NCI-H1105 treated with DMSO at 0.1 percent for 48 hours (cell line): ENCODE results near the gene SLIT1.
A peak's percentile ranks its signal among the peaks of the same experiment; 100 is the strongest.
"Not testable (repeated sequence)": the region's sequence is repeated elsewhere in the genome, so short reads cannot be mapped to it uniquely, and the experiment has no call there.

Experiments
- DNase-seq: peaks from one replicate; lab custom pipeline; 2025; lab: John Stamatoyannopoulos, UW

Gene SLIT1

DNA sequence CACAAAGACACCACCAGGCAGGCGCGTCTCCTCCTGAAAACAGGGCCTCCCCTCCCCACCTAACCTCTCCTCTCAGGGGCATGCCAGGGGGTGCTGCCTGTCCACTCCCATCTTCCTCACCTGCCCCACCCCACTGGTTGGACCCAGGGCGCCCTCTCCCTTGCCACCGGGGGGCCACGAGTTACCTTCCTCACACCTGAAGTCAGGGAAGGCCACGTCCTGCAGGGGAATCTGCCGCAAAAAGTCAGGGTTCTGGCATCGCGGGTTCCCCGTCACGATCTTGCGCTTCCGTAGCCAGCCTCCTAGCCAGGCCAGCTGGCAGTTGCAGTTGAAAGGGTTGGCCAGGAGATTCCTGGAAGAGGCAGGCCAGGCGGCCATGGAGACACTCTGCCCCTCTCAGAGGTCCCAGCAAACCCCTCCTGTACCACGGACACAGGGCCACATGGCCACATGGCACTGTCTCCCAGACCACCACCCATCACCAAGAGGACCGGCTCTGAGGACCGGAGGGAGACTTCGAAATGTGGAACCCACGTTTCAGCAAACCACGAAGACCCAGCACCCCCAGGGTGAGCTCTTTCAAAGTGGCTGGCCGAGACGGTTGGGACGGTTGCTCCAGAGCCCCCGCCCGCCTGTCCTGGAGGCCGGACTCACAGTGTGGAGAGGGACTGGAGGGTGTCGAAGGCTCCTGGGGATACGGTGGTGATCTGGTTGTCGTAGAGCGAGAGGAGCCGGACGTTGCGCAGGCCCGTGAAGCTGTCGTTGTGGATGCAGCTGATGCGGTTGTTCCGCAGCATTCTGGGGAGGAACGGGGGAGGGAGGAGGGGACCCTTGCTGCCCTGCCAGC, 142.8 kb downstream of the SLIT1 start:
- DNase-seq = no peak

DNA sequence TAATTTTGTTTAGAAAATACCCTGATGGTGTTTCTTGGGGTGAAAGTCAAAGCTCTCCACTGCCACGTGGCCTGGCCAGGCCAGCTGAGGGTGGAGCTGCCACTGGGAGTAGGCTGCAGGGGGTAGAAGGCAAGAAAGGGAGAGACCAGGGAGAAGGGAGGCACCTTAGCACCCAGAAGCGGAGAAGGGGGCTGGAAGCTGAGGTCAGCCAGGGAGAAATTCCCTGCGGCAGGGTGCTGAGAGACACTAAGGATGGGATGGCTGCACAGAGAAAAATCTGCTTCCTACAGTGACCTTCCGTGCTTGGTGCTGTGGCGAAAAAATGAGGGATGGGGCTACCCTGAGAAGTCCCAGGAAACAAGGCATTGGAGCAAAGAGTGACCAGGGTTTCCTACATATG, 143.7 kb downstream of the SLIT1 start:
- no peak for DNase-seq

DNA sequence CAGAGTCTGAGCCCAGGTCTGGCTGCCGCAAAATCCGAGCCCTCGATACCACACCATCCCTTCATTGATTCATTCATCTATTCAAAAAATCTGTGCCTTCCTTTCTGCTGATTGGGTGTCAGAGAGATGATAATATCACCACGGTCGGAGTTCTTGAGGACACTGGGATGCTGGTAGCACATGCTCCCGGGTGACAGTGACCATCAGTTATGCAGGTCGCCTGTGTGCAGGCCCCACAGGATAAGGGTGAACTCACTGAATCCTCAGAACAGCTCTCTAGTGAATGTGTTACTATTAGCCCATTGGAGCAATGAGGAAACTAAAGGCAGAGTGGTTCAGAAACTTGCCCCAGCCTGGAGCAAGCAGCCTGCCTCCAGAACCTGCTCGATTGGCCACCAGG, 145.1 kb downstream of the SLIT1 start:
- no peak for DNase-seq

DNA sequence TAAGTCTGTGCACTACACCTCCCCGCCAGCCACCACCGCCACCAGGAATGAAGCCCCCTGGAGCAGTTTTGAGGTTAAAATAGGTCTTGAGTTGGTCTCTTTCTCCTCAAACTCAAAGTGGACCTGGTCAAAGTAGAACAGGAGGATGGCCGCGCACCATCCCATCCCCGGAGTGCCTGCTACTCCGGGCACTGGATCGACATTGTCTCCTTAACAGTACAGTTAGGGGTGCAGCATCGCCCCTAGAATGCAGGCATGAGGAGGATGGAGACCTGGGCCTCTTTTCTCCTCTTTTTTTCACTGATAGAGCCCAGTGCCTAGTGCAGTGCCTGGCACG, 145.5 kb downstream of the SLIT1 start:
- no peak for DNase-seq

DNA sequence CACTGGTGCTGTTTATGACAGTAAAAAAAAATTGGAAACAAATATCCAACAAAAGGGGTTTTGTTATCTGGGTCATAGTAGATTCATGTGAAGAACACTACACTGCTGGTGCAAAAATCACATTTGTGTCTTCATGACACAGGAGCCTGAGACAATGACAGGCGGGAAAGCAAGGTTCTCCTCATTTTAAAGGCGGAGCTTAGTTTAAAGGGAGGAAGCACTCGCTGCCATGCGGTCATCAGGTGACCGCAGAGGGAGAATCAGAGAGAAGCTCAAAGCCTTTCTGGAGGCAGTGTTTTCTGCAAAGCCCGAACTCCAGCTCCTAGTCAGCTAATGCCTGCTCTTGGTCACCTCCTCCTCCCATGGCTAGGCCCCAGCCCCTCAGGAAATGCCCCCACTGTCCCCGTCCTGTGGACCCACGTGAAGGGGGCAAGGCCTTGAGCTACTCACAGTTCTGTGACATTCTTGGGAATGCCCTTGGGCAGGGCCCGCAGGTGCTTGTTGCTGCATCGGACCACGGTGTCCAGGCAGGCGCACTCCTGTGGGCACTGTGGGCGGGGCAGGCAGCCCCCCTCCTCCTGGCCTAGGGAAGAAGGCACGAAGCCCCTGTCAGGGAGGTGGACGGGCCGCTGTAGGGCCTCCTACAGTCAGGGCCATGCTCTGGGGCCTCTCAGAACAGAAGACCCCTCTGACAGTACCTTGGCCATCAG, 146.1 kb downstream of the SLIT1 start:
- DNase-seq = no peak

DNA sequence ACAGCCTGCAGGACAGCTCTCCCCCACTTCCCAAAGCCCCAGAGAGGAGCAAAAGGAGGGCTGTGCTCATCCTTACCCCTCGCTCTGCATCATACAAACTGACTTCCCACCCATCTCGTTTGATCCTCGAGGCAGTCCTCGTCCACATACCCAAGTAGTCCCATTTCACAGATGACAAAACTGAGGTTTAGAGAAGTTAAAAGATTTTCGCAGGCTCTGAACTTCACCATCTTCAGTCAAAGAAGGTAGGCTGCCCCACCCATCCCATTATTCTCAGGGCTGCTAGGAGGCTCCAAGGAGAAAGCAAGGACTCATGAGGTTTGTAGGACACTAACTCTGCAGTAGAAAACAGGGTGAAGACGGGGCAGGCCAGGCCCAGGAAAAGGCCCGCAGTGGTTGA, 147.1 kb downstream of the SLIT1 start:
- DNase-seq = no peak

DNA sequence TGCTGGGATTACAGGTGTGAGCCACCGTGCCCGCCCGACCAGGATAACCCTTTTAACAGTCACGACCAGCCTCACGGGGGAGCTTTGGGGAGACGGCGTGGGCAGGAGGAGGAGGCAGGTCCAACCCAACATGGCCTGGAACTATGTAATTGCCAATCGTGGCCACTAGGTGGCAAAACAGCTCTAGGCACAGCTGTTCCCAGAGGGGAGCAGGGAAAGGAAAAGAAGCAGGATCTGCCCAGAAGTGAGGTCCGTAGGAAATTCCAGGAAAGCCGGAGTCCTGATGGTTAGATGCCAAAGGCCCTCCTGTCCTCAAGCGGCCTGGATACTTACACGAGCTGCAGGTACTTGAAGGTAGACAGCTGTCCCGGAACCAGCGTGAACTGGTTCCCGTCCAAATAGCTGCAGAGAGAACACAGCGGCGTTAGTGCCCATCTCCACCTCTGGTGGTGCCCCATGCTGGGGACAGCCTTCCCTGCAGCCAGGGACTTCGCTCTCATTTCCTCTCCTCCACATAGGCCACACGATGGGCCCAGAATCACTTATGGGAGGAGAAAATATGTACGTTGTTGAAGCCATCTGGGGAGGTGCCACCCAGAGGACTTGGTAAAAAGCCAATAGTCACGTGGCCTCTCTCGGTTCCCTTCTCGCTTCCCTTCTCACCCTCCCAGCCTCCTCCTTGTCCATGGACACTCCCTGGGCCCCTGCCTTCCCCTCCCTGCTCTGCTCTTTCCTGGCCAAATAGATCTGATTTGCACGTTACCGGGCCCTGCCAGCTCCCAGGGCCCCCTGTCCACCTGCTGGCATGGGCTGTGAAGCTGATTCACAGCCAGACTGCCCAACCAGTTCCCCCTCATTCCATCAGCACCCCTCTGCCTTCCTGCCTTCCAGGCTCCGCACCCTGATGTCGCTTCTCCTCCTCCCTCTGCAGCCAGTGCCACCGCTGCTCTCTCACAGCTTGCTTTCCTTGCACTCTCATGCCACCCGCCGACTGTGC, 148.1 kb downstream of the SLIT1 start:
- DNase-seq = peak; percentile 61

DNA sequence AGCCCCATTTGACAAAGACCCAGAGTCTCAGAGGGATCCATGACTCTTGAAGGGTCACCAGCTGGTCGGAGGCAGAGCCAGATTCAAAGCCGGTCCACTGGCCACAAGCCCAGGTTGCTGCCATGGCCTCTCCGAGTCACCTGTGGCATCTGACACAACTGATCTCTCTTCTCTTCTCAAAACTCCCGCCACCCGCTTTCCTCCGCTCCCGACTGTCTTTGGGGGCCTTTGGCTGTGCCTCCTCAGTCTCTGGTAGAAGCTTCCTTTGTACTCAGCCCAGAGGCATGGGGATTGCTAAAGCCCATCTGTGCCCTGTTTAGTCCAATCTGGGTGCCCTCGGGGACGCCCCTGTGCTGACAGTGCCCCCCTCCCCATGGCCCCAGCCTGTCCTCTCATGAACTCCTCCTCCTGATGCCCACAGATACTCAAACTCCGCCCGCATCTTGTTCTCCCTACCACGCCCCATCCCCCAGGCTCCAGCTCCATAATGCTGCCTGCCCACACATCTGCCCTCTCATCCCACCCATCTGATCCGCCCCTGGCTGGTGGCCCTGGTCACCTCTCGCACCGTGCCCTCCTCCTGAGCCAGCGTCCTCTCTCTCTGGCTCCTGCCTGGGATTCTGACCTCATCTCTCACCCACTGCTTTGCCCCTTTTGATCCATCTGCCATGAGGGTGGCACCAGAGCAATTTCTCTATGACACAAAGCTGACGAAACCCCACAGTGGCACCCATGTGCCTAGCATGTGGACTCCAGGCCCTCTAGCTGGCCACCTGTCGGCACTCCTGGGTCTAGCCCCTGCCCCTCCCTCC, 150.6 kb downstream of the SLIT1 start:
- DNase-seq = no peak

DNA sequence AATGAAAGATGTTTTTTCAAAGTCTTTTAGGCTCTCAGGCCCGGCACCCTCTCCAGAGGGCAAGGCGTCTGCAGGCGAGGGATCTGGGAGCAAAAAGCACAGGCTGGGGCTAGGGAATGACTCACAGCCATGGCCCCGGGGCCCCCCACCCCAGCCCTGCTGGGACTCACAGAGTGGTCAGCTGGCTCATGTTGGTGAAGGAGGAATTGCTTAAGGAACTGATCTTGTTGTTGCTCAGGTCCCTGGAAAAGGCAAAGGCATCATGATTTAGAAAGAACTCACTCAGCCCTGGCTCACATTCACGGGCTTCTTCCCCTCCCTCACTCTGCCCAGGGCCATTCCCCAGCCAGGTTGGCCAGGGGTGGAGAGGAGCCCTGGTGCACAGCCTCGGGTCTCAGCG, 151.5 kb downstream of the SLIT1 start:
- DNase-seq = no peak

DNA sequence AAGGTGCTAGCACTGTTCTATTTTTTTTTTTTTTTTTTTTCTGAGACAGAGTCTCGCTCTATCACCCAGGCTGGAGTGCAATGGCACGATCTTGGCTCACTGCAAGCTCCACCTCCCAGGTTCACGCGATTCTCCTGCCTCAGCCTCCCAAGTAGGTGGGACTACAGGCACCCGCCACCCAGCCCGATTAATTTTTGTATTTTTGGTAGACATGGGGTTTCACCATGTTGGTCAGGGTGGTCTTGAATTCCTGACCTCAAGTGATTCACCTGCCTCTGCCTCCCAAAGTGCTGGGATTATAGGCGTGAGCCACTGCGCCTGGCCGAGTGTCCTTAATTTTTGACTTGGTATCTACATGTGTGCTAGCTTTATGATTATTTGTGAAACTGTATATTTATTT, 151.9 kb downstream of the SLIT1 start:
- DNase-seq = not testable (repeated sequence)

DNA sequence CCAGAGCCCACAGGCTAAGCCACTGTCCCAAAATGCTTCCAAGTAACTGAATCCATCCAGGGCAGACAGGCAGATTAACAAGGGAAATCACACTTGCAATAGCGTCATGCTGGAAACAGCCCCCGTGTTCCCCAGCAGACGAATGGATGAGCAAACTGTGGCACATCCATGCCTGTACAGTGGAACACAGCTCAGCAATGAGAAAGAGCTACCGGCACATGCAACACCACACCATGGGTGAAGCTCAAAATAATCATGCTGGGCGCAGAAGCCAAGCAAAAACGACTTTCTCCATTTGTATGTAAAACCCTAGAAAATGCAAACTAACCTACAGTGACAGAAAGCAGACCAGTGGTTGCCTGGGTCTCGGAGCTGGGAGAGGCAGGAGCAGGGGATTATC, 153.1 kb downstream of the SLIT1 start:
- DNase-seq = no peak

DNA sequence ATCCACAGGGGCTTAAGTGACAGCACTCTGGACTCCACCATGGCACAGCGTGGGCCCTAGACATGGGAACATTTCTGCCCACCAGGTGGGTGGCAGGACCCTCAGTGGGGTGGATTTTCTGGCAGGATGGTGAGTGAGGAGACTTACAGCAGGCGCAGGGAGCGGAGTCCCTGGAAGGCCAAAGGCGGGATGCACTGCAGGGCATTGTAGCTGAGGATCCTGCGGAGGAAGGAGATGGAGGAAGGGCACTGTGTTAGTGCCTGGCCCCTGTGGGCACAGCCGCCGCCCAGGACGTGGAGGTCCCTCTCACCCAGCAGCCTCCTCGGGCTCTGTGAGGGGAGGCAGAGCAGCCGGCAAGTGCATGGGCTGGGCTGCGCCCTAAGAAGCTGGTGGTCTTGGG, 154.3 kb downstream of the SLIT1 start:
- DNase-seq = no peak

DNA sequence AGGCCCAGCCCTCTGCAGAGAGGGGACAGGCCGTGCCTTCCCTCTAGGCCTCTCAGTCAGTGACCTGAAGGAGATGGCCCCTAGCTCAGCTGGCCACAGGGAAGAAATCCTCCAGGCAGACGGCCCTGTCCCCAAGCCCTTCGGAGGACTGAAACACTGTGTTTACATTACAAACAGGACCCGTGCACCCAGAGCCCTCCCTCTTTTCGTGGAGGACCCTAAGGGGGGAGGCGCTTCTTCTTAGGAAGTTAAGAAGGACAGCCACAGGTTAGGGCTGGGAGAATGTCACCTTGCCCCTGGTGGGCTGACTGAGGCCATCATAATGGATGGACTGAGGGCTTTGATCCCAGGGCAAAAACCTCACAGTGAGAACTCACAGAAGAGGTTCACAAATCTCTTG, 154.9 kb downstream of the SLIT1 start:
- no peak for DNase-seq

DNA sequence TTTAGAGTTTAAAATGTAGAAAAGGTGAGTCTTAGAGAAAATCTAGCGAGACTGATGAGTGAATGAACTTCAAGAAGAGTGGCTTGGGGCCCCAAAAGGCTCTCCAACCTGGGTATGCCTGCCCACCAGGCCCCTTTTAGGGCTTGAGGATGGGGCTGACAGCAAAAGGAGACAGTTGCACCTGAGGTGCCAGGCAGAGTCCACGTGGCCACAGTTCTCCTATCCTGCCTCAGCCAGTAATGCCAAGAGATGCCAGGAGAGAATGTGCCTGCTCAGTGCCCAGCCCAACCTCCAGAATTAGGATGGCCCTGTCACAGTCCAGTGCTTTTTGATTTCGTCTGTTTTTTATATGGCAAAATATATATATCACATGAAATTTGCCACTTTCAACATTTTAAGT, 156.5 kb downstream of the SLIT1 start:
- DNase-seq = no peak

DNA sequence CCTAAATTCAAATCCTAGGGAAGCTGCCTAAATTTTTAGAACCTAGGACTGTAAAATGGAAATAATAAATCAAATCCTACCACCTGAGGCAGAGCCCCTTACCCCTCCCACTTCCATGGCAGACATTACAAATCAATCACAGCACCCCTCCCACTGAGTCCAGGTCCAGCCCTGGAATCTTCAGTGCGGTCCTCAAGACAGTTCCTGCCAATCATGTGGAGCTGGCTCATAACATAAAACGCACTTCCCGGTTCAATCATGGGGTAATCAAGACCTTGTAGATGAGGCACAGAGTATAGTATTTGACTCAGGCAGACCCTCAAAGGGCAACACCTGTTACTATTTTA, 157.0 kb downstream of the SLIT1 start:
- no peak for DNase-seq

DNA sequence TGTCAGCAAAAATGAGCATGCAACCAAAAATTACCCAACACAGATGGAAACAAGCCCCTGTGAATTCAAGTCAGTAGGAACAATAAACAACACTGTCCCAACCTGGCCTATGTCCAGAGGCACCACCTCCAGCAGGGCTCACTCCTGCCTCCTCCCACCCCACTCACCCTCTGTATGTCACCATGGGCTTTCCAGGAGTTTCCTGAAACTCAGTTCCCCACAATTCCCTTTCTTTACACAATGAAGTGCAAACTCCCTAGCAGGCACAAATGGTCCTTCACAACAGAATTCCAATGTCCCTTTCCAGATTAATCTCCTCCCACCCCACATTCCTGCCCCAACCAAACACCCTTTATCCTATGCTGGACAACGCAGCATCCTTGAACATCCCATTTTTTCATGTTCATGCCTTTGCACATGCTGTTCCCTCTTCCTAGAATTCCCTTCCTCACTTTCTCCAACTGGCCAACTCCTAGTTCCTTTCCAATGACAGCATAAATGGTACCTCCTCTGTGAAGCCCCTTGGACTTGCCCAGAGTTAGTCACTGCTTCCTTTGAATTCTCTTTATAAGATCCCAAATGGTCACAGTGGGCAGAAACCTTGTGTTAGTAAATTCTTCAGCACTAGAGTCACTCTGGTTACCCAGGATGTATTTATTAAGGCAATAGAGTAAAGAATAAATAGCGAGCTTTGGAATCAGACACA, 157.5 kb downstream of the SLIT1 start:
- DNase-seq = no peak

DNA sequence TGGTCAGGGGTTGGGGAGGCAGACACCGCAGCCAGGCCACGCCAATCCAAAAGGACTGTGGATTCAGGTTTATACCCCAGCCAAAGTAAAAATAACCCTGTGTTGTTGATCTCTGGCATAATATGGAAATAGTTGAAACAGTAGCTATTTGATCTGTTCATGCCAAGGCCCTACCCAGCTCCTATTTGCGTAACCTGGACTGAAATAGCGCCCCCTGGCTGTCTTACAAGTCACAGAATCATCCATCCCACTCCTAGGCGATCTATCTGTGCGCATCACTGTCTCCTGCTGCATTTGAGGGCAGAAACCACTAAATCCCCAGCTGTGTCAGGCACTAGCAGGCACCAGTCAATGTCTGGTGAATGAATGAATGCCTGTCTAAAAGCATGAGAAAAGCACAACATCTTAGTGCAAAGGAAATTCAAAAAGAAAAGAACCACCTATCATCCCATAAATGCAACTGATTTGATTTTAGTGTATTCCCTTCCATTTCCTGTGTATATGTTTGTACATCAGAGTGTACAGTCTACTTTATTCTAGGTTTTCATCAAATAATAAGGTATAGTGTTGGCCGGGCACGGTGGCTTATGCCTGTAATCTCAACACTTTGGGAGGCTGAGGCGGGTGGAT, 160.0 kb downstream of the SLIT1 start:
- peak; percentile 21 for DNase-seq

DNA sequence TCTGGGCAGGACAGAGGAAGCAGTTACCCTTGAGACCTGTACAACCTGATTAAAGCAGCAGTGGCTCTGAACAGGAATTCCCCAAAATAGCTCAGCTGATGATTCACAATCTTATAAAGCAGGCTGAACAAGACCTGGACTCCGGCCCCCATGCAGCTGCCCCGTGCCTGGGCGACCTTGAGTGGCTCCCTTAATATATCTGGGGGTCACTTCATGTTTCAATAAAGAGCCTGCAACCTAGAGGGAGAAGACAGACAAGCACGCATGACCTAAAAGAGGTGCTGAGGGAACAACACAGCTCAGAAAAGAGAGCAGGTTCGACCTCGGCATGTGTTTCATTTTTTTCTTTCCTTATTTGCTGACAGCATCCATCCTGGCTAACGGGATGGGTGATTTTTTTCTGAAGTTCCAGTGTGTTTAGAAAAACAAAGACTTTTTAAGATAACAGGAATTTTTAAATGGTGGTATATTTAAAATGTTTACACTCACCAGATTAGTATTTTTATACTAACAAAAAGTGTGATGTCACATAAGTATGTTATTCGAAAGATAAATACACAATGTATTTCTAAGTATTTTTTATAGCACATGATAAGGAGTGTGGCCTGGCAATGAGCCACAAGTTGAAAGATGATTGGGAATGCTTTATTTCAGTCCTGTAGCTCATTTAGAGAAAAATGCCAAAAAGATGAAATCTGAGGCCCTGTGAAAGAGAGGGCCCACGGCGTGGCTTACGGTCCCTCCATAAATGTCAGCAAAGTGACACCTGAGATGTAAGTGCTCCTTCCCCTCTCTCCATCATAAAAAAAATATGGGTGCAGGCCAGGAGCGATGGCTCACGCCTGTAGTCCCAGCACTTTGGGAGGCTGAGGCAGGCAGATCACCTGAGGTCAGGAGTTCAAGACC, 161.3 kb downstream of the SLIT1 start:
- no peak for DNase-seq

DNA sequence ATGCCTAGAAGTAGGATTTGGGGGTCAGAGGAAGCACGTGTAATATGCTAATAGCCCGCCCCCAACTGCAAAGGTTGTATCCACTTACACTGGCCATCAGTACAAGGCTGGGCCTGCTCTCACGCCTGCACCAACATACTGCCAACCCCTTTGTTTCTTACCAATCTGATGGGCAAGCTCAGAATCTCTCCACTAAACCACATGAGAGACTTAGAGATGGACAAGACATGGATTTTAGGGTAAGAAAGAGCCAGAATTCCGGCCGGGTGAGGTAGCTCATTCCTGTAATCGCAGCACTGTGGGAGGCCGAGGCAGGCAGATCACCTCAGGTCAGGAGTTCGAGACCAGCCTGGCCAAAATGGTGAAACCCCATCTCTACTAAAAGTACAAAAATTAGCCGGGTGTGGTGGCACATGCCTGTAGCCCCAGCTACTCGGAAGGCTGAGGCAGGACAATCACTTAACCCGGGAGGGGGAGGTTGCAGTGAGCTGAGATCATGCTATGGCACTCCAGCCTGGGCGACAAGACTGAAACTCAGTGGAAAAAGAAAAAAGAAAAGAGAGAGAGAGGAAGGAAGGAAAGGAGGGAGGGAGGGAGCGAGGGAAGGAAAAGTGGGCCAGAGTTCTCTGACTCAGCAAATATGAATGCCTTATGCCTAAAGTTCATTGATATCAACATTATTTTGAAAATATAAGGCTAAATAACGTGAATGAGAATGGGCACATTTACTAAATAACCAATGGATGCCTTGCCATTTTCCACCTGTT, 162.2 kb downstream of the SLIT1 start:
- DNase-seq = no peak
